IPS-20b (cell line): Measurements from ENCODE around the gene SCN4A.
"Not testable (repeated sequence)": the region's sequence is repeated elsewhere in the genome, so short reads cannot be mapped to it uniquely, and the experiment has no call there.

ENCODE experiments used
- H3K27ac ChIP-seq: one replicate; pipeline ENCODE4 v1.5.1; 2013; ENCODE audit warnings: low read length
- H3K27me3 ChIP-seq: 2 replicates; pipeline ENCODE4 v1.6.1; 2013; ENCODE audit warnings: mild to moderate bottlenecking, low read length, inconsistent platforms; ENCODE audit not compliant: insufficient read depth
- H3K36me3 ChIP-seq: 2 replicates; pipeline ENCODE4 v1.6.1; 2013; ENCODE audit warnings: low read depth, mild to moderate bottlenecking, inconsistent platforms, low read length, moderate library complexity; ENCODE audit not compliant: insufficient read depth
- H3K4me1 ChIP-seq: 2 replicates; pipeline ENCODE4 v1.6.1; 2013; ENCODE audit warnings: mild to moderate bottlenecking, control low read depth, inconsistent platforms, low read length, moderate library complexity; ENCODE audit not compliant: insufficient read depth
- H3K4me3 ChIP-seq: 2 replicates; pipeline ENCODE4 v1.5.1; 2013; ENCODE audit warnings: mild to moderate bottlenecking, low read length, inconsistent platforms
- H3K9ac ChIP-seq: 2 replicates; pipeline ENCODE4 v1.6.1; 2013; ENCODE audit warnings: low read depth, mild to moderate bottlenecking, inconsistent platforms, low read length, moderate library complexity
- H3K9me3 ChIP-seq: 2 replicates; pipeline ENCODE4 v1.6.1; 2013; ENCODE audit warnings: mild to moderate bottlenecking, low read depth, low read length, inconsistent platforms; ENCODE audit not compliant: insufficient read depth

Gene SCN4A

GRCh38 chr17:63988741-63989621 is 16.3 kb upstream of the SCN4A start:
- Histone ChIP-seq H3K27me3 (peaks cover 32% of the 10 kb centered on the region), H3K36me3 (no peaks in the 10 kb centered on the region), H3K9ac (peak overlapping the region; percentile 29; the same call in 1 of the 2 replicates), H3K27ac (no peak overlapping the region), H3K9me3 (no peaks in the 10 kb centered on the region), H3K4me1 (no peaks in the 10 kb centered on the region), H3K4me3 (no peak overlapping the region)

- Histone ChIP-seq H3K27me3 (peaks cover 26% of the 10 kb centered on the region), H3K36me3 (no peaks in the 10 kb centered on the region), H3K4me1 (no peaks in the 10 kb centered on the region), H3K9ac (no peak overlapping the region), H3K4me3 (no peak overlapping the region), H3K27ac (no peak overlapping the region), H3K9me3 (no peaks in the 10 kb centered on the region)
Measured at GRCh38 chr17:63988127-63988478, 15.4 kb upstream of the SCN4A start.

- H3K27ac ChIP-seq = no peak overlapping the region
- H3K9me3 ChIP-seq = peaks cover 2% of the 10 kb centered on the region; the same call in 1 of the 2 replicates
- no peak overlapping the region for H3K9ac ChIP-seq
- H3K36me3 ChIP-seq = no peaks in the 10 kb centered on the region
- peaks cover 22% of the 10 kb centered on the region for H3K27me3 ChIP-seq
- H3K4me3 ChIP-seq = no peak overlapping the region
- no peaks in the 10 kb centered on the region for H3K4me1 ChIP-seq
Measured at GRCh38 chr17:63987221-63988126, 14.8 kb upstream of the SCN4A start.

GRCh38 chr17:63986821-63987220 is 14.1 kb upstream of the SCN4A start:
- Histone ChIP-seq H3K27me3 (peaks cover 15% of the 10 kb centered on the region), H3K9ac (no peak overlapping the region), H3K27ac (no peak overlapping the region), H3K4me1 (no peaks in the 10 kb centered on the region), H3K4me3 (no peak overlapping the region), H3K36me3 (no peaks in the 10 kb centered on the region), H3K9me3 (peaks cover 8% of the 10 kb centered on the region; the same call in 1 of the 2 replicates)

GRCh38 chr17:63985387-63986140 is 12.8 kb upstream of the SCN4A start:
- Histone ChIP-seq H3K27me3 (peaks cover 8% of the 10 kb centered on the region; the same call in 1 of the 2 replicates), H3K27ac (no peak overlapping the region)

GRCh38 chr17:63984651-63985386 is 12.1 kb upstream of the SCN4A start:
- H3K4me1 ChIP-seq = no peaks in the 10 kb centered on the region
- no peak overlapping the region for H3K9ac ChIP-seq
- H3K27ac ChIP-seq = no peak overlapping the region
- no peak overlapping the region for H3K4me3 ChIP-seq
- H3K9me3 ChIP-seq = peaks cover 10% of the 10 kb centered on the region; the same call in 1 of the 2 replicates
- H3K36me3 ChIP-seq = no peaks in the 10 kb centered on the region
- peaks cover 4% of the 10 kb centered on the region; the same call in 1 of the 2 replicates for H3K27me3 ChIP-seq

More at GRCh38 chr17:63985387-63986140, 12.8 kb upstream of the SCN4A start:
- Histone ChIP-seq H3K36me3 (no peaks in the 10 kb centered on the region), H3K9me3 (peaks cover 10% of the 10 kb centered on the region; the same call in 1 of the 2 replicates), H3K4me3 (no peak overlapping the region), H3K9ac (no peak overlapping the region), H3K4me1 (no peaks in the 10 kb centered on the region)

- H3K27ac ChIP-seq = no peak overlapping the region
- peaks cover 10% of the 10 kb centered on the region; the same call in 1 of the 2 replicates for H3K9me3 ChIP-seq
- no peak overlapping the region for H3K4me3 ChIP-seq
- no peak overlapping the region for H3K9ac ChIP-seq
- no peaks in the 10 kb centered on the region for H3K36me3 ChIP-seq
- H3K27me3 ChIP-seq = no peaks in the 10 kb centered on the region
- H3K4me1 ChIP-seq = no peaks in the 10 kb centered on the region
Measured at GRCh38 chr17:63984236-63984635, 11.5 kb upstream of the SCN4A start.

GRCh38 chr17:63983320-63983719 is 10.6 kb upstream of the SCN4A start:
- H3K36me3 ChIP-seq = no peaks in the 10 kb centered on the region
- H3K9me3 ChIP-seq = peaks cover 10% of the 10 kb centered on the region; the same call in 1 of the 2 replicates
- H3K4me1 ChIP-seq = no peaks in the 10 kb centered on the region
- H3K9ac ChIP-seq = no peak overlapping the region
- H3K27me3 ChIP-seq = no peaks in the 10 kb centered on the region
- no peak overlapping the region for H3K4me3 ChIP-seq
- H3K27ac ChIP-seq = no peak overlapping the region

GRCh38 chr17:63982641-63983040 is 9.9 kb upstream of the SCN4A start:
- not testable (repeated sequence) for H3K4me1 ChIP-seq

GRCh38 chr17:63978272-63979200 is 5.8 kb upstream of the SCN4A start:
- no peak overlapping the region for H3K9ac ChIP-seq

More at GRCh38 chr17:63982641-63983040, 9.9 kb upstream of the SCN4A start:
- peaks cover 10% of the 10 kb centered on the region; the same call in 1 of the 2 replicates for H3K9me3 ChIP-seq
- not testable (repeated sequence) for H3K4me3 ChIP-seq, H3K36me3 ChIP-seq, H3K9ac ChIP-seq, H3K27me3 ChIP-seq, H3K27ac ChIP-seq

More at GRCh38 chr17:63978272-63979200, 5.8 kb upstream of the SCN4A start:
- Histone ChIP-seq H3K27me3 (no peaks in the 10 kb centered on the region), H3K36me3 (no peaks in the 10 kb centered on the region), H3K9me3 (peaks cover 10% of the 10 kb centered on the region; the same call in 1 of the 2 replicates), H3K4me1 (no peaks in the 10 kb centered on the region; the same call in 1 of the 2 replicates), H3K27ac (no peak overlapping the region), H3K4me3 (no peak overlapping the region)
